Stomach (tissue), 9 donors: ENCODE data around the gene GPRIN2. TPM values are rescaled to one million over a fixed set of nuclear protein-coding genes. Genes with fewer than 3 reads are reported as not detected.

Source experiments
- DNase-seq, 2 donors: peaks; one replicate each; pipeline versions ENCODE4 v3.0.0 to v3.0.0-alpha.2; 2013 to 2019
- H3K27ac ChIP-seq, 5 donors: fragments of 200-600 bp in 4 of 5; sonication (generic) in 4 of 5; one replicate each; pipeline ENCODE4 v1.5.1; 2013 to 2019; ENCODE audit warnings: mild to moderate bottlenecking in 1 of 5, moderate library complexity in 1 of 5
- H3K27me3 ChIP-seq, 3 donors: fragments of 200-600 bp; sonication (generic); one replicate each; pipeline ENCODE4 v1.5.1; 2017 to 2019; ENCODE audit warnings: mixed run types in 1 of 3
- H3K36me3 ChIP-seq, 4 donors: fragments of 200-600 bp; sonication (generic); 1 replicate in 3 of 4; 2 replicates in 1 of 4; pipeline ENCODE4 v1.5.1; 2016 to 2019
- H3K4me1 ChIP-seq, 4 donors: fragments of 200-600 bp; sonication (generic); one replicate each; pipeline ENCODE4 v1.5.1; 2016 to 2019
- H3K4me3 ChIP-seq, 4 donors: fragments of 200-600 bp; sonication (generic) in 3 of 4; one replicate each; pipeline ENCODE4 v1.5.1; 2016 to 2019; ENCODE audit warnings: mild to moderate bottlenecking in 1 of 4
- H3K9me3 ChIP-seq, 4 donors: fragments of 200-600 bp; sonication (generic); one replicate each; pipeline ENCODE4 v1.5.1; 2016 to 2019
- CTCF ChIP-seq, 7 experiments: fragments of 450-650 bp in 4 of 7; fragments of 200-600 bp in 3 of 7; sonication (generic) in 3 of 7; IDR thresholded peaks; one replicate each; pipeline ENCODE4 v1.5.1; 2016 to 2019; ENCODE audit warnings: antibody characterized with exemption in 7 of 7, control low read depth in 2 of 7, mild to moderate bottlenecking in 1 of 7
- EP300 ChIP-seq: sonication (generic); formaldehyde crosslinking; IDR thresholded peaks from one replicate; pipeline ENCODE4 v1.6.1; 2017; ENCODE audit warnings: antibody characterized with exemption
- POLR2A ChIP-seq, 4 donors: fragments of 450-650 bp; IDR thresholded peaks; one replicate each; pipeline ENCODE4 v1.6.1; 2016; ENCODE audit warnings: antibody characterized with exemption in 4 of 4, control low read depth in 2 of 4, mild to moderate bottlenecking in 1 of 4, moderate library complexity in 1 of 4
- POLR2AphosphoS5 ChIP-seq, 3 donors: sonication (generic); formaldehyde crosslinking; IDR thresholded peaks; one replicate each; pipeline ENCODE4 v1.6.1; 2016; ENCODE audit warnings: antibody characterized with exemption in 3 of 3
- WGBS, 5 donors: extraction: QIAGEN DNeasy Blood & Tissue Kit in 3 of 5; methylation state at CpG; one replicate each; pipeline versions ENCODE4 v1.1.5 to v1.1.7; 2013 to 2018; 5-methylcytosine and 5-hydroxymethylcytosine counted together
- intact Hi-C: fragments of 100-400 bp; cut with DNase I; formaldehyde crosslinking; loops from one replicate; pipeline ENCODE4 v1.15.1; 2023; ENCODE audit warnings: low total_unique reads
- polyA plus RNA-seq, 3 donors: library from polyadenylated mRNA; stranded (reverse); fragments of 200-250 nt; gene quantifications; one replicate each; pipeline ENCODE4 v1.2.3, GENCODE V29; 2013
- total RNA-seq, 5 donors: library from RNA; depleted of rRNA; stranded (reverse); fragments of >200 nt; gene quantifications; one replicate each; pipeline versions ENCODE4 v1.1.0 to v1.2.3, GENCODE V29; 2014 to 2016
- donor health status: healthy with polysubstance abuse.
- donor health status: Bipolar disorder and iron deficiency.
- donor health status: healthy.

GPRIN2 gene
- total and polyA plus RNA-seq, 8 donors = 3.5 to 27.8 (median 11.1) TPM

GRCh38 chr10:46540412-46541016 lies 15.9 kb downstream of the GPRIN2 start:
- Histone ChIP-seq H3K27ac (peak overlapping the region; percentile 47 to 88 (median 73)), H3K4me3 (peak overlapping the region in 1 of 4 donors; percentile 31), H3K27me3 (peaks cover 0 to 34% (median 12%) of the 10 kb centered on the region in 3 donors), H3K9me3 (no peaks in the 10 kb centered on the region), H3K4me1 (peaks cover 29 to 56% (median 44%) of the 10 kb centered on the region in 4 donors), H3K36me3 (no peaks in the 10 kb centered on the region)
- intact Hi-C loops = no loop called here
- TF ChIP-seq EP300 = no peak
- DNase-seq = peak in 1 of 2 donors; percentile 29
- 64 to 78% (median 76%) methylated on average over 8 of the region's 8 CpGs for WGBS, 5 donors

GRCh38 chr10:46539596-46540411 lies 16.7 kb downstream of the GPRIN2 start:
- Histone ChIP-seq H3K4me1 (peaks cover 24 to 49% (median 39%) of the 10 kb centered on the region in 4 donors), H3K27ac (peak overlapping the region; percentile 47 to 88 (median 73)), H3K36me3 (no peaks in the 10 kb centered on the region), H3K4me3 (no peak overlapping the region), H3K27me3 (peaks cover 0 to 34% (median 12%) of the 10 kb centered on the region in 3 donors), H3K9me3 (no peaks in the 10 kb centered on the region)
- WGBS, 5 donors = 37 to 53% (median 40%) methylated on average over 14 of the region's 14 CpGs
- peak; percentile 48 to 86 for DNase-seq
- no peak for TF ChIP-seq CTCF (IDR thresholded peaks at IDR 0.05)
- TF ChIP-seq EP300 = no peak
- peak in 1 of 3 donors; percentile 68 for TF ChIP-seq POLR2AphosphoS5 (IDR thresholded peaks at IDR 0.05)
- TF ChIP-seq POLR2A (IDR thresholded peaks at IDR 0.05) = no peak
- intact Hi-C loops = no loop called here

- no peaks in the 10 kb centered on the region for H3K36me3 ChIP-seq
- no peak overlapping the region for H3K4me3 ChIP-seq
- H3K4me1 ChIP-seq = peaks cover 15 to 40% (median 31%) of the 10 kb centered on the region in 4 donors
- intact Hi-C loops = no loop called here
- 63 to 72% (median 68%) methylated on average over 3 of the region's 3 CpGs for WGBS, 5 donors
- H3K27me3 ChIP-seq = peaks cover 0 to 34% (median 12%) of the 10 kb centered on the region in 3 donors
- H3K9me3 ChIP-seq = no peaks in the 10 kb centered on the region
- peak overlapping the region in 1 of 5 donors; percentile 88 for H3K27ac ChIP-seq
- no peak for DNase-seq
- TF ChIP-seq CTCF (IDR thresholded peaks at IDR 0.05) (no peak), POLR2A (IDR thresholded peaks at IDR 0.05) (no peak), EP300 (no peak), POLR2AphosphoS5 (IDR thresholded peaks at IDR 0.05) (no peak)
Observed at GRCh38 chr10:46538717-46539426, 17.6 kb downstream of the GPRIN2 start.

GRCh38 chr10:46538155-46538554 lies 18.3 kb downstream of the GPRIN2 start:
- Histone ChIP-seq H3K9me3 (no peaks in the 10 kb centered on the region), H3K4me3 (no peak overlapping the region), H3K36me3 (no peaks in the 10 kb centered on the region), H3K27me3 (peaks cover 0 to 34% (median 12%) of the 10 kb centered on the region in 3 donors), H3K4me1 (peaks cover 15 to 40% (median 31%) of the 10 kb centered on the region in 4 donors), H3K27ac (no peak overlapping the region)
- no peak for TF ChIP-seq POLR2A (IDR thresholded peaks at IDR 0.05)
- TF ChIP-seq EP300 = no peak
- peak in 1 of 7 experiments; percentile 3 for TF ChIP-seq CTCF (IDR thresholded peaks at IDR 0.05)
- no peak for DNase-seq
- intact Hi-C loops = no loop called here
- WGBS, 5 donors = 87 to 89% (median 87%) methylated on average over 5 of the region's 5 CpGs
